HG03066 (cell line): ENCODE measurements around the gene LRRC23.
"Not testable (repeated sequence)": the region's sequence is repeated elsewhere in the genome, so short reads cannot be mapped to it uniquely, and the experiment has no call there.

ENCODE experiments used
- ATAC-seq: cut with Tn5 transposase; IDR thresholded peaks from one replicate; pipeline ENCODE4 v1.9.1; 2021; ENCODE audit warnings: low read depth; ENCODE audit not compliant: unreplicated experiment

Gene LRRC23

GRCh38 chr12:6904280-6905276 is at the start of gene LRRC23:
TSS of gene LRRC23 (plus strand) at chr12:6904822. CDS start at chr12:6905634, 812 bp downstream.
- ATAC-seq = peak; percentile 97

GRCh38 chr12:6855322-6855721 is 49.3 kb upstream of the LRRC23 start:
- ATAC-seq = no peak

- no peak for ATAC-seq
Observed at GRCh38 chr12:6858799-6859198, 45.8 kb upstream of the LRRC23 start.

- ATAC-seq = no peak
Observed at GRCh38 chr12:6860116-6860515, 44.5 kb upstream of the LRRC23 start.

GRCh38 chr12:6860942-6861341 is 43.7 kb upstream of the LRRC23 start:
- ATAC-seq = no peak

GRCh38 chr12:6861391-6861790 is 43.2 kb upstream of the LRRC23 start:
- ATAC-seq = no peak

GRCh38 chr12:6863033-6863432 is 41.6 kb upstream of the LRRC23 start:
- no peak for ATAC-seq

GRCh38 chr12:6863586-6864321 is 40.9 kb upstream of the LRRC23 start:
- ATAC-seq = no peak

GRCh38 chr12:6865307-6865706 is 39.3 kb upstream of the LRRC23 start:
- ATAC-seq = not testable (repeated sequence)

GRCh38 chr12:6866163-6866919 is 38.3 kb upstream of the LRRC23 start:
- no peak for ATAC-seq

GRCh38 chr12:6866920-6867412 is 37.7 kb upstream of the LRRC23 start:
- no peak for ATAC-seq

- peak; percentile 59 for ATAC-seq
Observed at GRCh38 chr12:6867413-6868210, 37.0 kb upstream of the LRRC23 start, which contains the start of gene TPI1. TSS of gene TPI1 (plus strand) at chr12:6867531. CDS start at chr12:6867567, 36 bp downstream.

- no peak for ATAC-seq
Observed at GRCh38 chr12:6868211-6869048, 36.2 kb upstream of the LRRC23 start.

DNA sequence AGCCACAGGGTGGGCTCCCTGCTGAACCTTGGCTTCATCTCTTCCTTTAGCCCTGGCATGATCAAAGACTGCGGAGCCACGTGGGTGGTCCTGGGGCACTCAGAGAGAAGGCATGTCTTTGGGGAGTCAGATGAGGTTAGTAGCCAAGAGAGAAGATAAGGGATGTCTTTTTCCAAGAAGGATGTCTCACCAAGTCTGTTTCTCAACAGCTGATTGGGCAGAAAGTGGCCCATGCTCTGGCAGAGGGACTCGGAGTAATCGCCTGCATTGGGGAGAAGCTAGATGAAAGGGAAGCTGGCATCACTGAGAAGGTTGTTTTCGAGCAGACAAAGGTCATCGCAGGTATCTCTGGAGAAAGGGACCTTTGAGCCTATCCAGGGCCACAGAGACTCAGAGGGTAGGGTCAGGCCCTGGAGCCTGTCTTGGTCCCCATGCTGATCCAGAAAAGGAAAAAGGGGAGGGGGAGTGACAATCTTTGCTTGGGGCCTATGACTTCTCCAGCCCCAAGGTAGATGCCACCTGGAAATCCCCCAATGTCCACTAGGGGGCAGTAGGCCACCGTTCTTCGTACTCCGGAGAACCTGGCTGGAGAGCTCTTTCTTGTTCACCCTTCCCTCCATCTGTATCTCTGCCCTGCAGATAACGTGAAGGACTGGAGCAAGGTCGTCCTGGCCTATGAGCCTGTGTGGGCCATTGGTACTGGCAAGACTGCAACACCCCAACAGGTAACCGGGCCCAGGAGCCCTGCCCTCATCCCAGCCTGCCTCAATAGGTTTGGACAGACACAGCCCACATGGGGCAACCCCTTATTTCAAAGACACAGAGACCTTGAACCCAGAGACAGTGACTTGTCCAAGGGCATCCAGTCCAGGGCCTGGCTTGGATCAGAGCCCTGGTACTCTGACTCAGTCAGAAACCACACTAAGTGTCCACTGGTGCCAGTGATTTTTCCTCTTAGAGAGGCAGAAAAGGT is 35.3 kb upstream of the LRRC23 start:
- no peak for ATAC-seq

DNA sequence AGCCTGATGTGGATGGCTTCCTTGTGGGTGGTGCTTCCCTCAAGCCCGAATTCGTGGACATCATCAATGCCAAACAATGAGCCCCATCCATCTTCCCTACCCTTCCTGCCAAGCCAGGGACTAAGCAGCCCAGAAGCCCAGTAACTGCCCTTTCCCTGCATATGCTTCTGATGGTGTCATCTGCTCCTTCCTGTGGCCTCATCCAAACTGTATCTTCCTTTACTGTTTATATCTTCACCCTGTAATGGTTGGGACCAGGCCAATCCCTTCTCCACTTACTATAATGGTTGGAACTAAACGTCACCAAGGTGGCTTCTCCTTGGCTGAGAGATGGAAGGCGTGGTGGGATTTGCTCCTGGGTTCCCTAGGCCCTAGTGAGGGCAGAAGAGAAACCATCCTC is 34.3 kb upstream of the LRRC23 start:
- ATAC-seq = not testable (repeated sequence)

DNA sequence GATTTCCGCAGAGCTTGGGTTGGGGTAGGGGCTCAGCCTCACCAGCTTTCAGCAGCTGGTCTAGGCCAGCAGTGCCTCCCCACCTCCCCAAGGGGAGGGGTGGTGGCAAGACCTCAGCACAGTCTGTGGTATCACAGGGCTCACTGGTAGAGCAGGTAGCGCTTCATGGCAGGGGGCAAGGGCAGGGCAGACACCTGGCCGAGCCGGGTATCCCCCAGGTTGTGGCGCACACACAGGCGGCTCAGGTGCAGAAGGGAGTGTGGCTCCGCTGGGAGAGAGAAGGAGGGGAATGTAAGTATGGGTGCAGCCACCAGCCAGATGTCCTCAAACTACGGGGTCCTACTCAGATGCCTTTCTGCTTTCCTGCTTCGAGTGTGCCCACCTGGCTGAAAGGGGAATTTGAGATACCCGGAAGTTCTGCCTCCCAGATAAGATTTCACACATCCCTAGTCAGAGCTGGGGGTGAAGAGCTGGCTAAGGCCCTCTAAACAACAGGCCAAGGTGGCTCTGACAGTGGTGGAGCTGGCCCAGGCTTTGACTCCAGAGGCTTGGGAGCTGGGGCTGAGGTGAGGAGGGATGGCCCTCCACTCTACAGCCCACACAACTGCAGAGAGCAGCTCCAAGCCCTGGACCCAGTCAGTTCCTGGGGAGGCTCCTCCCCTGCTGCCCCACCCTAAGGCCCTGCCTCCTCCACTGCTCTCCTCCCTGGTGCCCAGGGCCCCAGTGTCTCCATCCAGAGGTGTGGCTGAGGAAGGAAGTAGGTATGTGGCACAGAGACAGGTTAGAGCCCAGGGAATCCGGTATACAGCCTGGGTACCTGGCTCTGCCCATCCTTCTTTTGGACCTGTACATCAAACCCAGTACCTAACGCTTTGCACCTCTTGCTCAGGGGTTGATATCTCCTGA is 33.3 kb upstream of the LRRC23 start:
- no peak for ATAC-seq
